Endothelial cell of umbilical vein (primary cell): ENCODE results near the gene RYR2. TPM values are rescaled to one million over a fixed set of nuclear protein-coding genes. Genes with fewer than 3 reads are reported as not detected.

Experiments used
- BruUV-seq: library from RNA; stranded (reverse); fragments of 400-500 nt; replicated peaks from 2 replicates; lab custom pipeline; 2021; lab: Mats Ljungman, UMichigan
- CTCF ChIA-PET: fragments of 300-600, 350-600 bp; sonication (Branson Sonifier 250); formaldehyde crosslinking; loops from one replicate; lab custom pipeline; 2021; ENCODE audit warnings: antibody characterized with exemption, inconsistent platforms; lab: Charles Lee
- POLR2A ChIA-PET: fragments of 300-600, 350-600 bp; sonication (Branson Sonifier 250); formaldehyde crosslinking; loops from one replicate; lab custom pipeline; 2021; ENCODE audit warnings: antibody characterized with exemption, inconsistent platforms; lab: Charles Lee
- DNase-seq: peaks from one replicate; pipeline ENCODE4 v3.0.0-alpha.2; 2011; ENCODE audit warnings: low read depth, low spot score
- FAIRE-seq: peaks from 2 replicates; lab custom pipeline; 2011; peaks lifted over from hg19 to GRCh38; lab: Jason Lieb, UNC
- H2AFZ ChIP-seq: 2 replicates; pipeline ENCODE4 v1.6.0; 2012; ENCODE audit warnings: low read depth, low read length, control low read depth, inconsistent platforms
- H3K27ac ChIP-seq: 2 replicates; pipeline ENCODE4 v1.5.1; 2011; ENCODE audit warnings: low read depth, mild to moderate bottlenecking, control low read depth, low read length, moderate library complexity; ENCODE audit not compliant: insufficient read depth
- H3K27me3 ChIP-seq, 2 experiments: 2 replicates each; pipeline versions ENCODE4 v1.6.0 to v1.6.1; 2011; ENCODE audit warnings: low read length in 2 of 2, mixed read lengths in 1 of 2; ENCODE audit not compliant: control insufficient read depth in 2 of 2, insufficient read depth in 2 of 2
- H3K36me3 ChIP-seq, 2 experiments: 2 replicates in 1 of 2; 3 replicates in 1 of 2; pipeline ENCODE4 v1.5.1; 2011; ENCODE audit warnings: low read length in 2 of 2, mild to moderate bottlenecking in 1 of 2, moderate library complexity in 1 of 2; ENCODE audit not compliant: control insufficient read depth in 2 of 2, insufficient read depth in 2 of 2; ENCODE audit errors: extremely low read depth in 1 of 2
- H3K4me1 ChIP-seq: 3 replicates; pipeline ENCODE4 v1.5.1; 2011; ENCODE audit warnings: mild to moderate bottlenecking, low read length; ENCODE audit not compliant: control insufficient read depth, insufficient read depth; ENCODE audit errors: extremely low read depth
- H3K4me2 ChIP-seq: 2 replicates; pipeline ENCODE4 v1.6.1; 2011; ENCODE audit warnings: low read length, control low read depth, mixed read lengths; ENCODE audit not compliant: insufficient read depth
- H3K4me3 ChIP-seq, 3 experiments: fragments of 200-600 bp in 1 of 3; sonication (generic), shearing (Covaris generic) in 1 of 3; replicated peaks in 1 of 3; 2 replicates each; pipeline ENCODE4 v1.5.1; 2011 to 2016; ENCODE audit warnings: control low read depth in 3 of 3, low read length in 3 of 3, mild to moderate bottlenecking in 2 of 3, inconsistent platforms in 1 of 3, low read depth in 1 of 3, moderate library complexity in 1 of 3; ENCODE audit not compliant: insufficient read depth in 1 of 3
- H3K79me2 ChIP-seq: 2 replicates; pipeline ENCODE4 v1.6.0; 2012; ENCODE audit warnings: low read length, inconsistent platforms; ENCODE audit not compliant: control insufficient read depth, insufficient read depth
- H3K9ac ChIP-seq: replicated peaks from 2 replicates; pipeline ENCODE3; 2011; ENCODE audit warnings: low read length, control low read depth; ENCODE audit not compliant: insufficient read depth; ENCODE audit errors: extremely low read depth
- H3K9me1 ChIP-seq: replicated peaks from 3 replicates; pipeline ENCODE4 v1.6.0; 2011; ENCODE audit warnings: mild to moderate bottlenecking, low read length; ENCODE audit not compliant: control insufficient read depth, insufficient read depth; ENCODE audit errors: extremely low read depth
- H3K9me3 ChIP-seq: replicated peaks from 2 replicates; pipeline ENCODE4 v1.5.1; 2012; ENCODE audit warnings: low read length, inconsistent platforms; ENCODE audit not compliant: control insufficient read depth, insufficient read depth
- H4K20me1 ChIP-seq: replicated peaks from 2 replicates; pipeline ENCODE3; 2011; ENCODE audit warnings: mild to moderate bottlenecking, low read length; ENCODE audit not compliant: control insufficient read depth, insufficient read depth; ENCODE audit errors: extremely low read depth
- EZH2 ChIP-seq: IDR thresholded peaks from 2 replicates; pipeline ENCODE4 v1.6.1; 2012; ENCODE audit warnings: borderline replicate concordance, low read depth, mild to moderate bottlenecking, moderate library complexity, low read length, inconsistent platforms; ENCODE audit not compliant: severe bottlenecking
- FOS ChIP-seq: IDR thresholded peaks from 2 replicates; pipeline ENCODE4 v1.6.1; 2011; ENCODE audit warnings: mild to moderate bottlenecking, low read length, moderate library complexity, borderline replicate concordance; ENCODE audit not compliant: insufficient read depth
- GATA2 ChIP-seq: IDR thresholded peaks from 2 replicates; pipeline ENCODE4 v1.7.0; 2011; ENCODE audit warnings: low read depth, mild to moderate bottlenecking, moderate library complexity, mixed read lengths, low read length; ENCODE audit not compliant: insufficient read length, insufficient read depth
- JUN ChIP-seq: IDR thresholded peaks from 2 replicates; pipeline ENCODE4 v1.6.1; 2011; ENCODE audit warnings: borderline replicate concordance, low read depth; ENCODE audit not compliant: insufficient read length, insufficient read depth
- MAX ChIP-seq: IDR thresholded peaks from 2 replicates; pipeline ENCODE4 v1.6.1; 2011; ENCODE audit not compliant: insufficient read depth, insufficient read length
- MYC ChIP-seq: IDR thresholded peaks from one replicate; pipeline ENCODE4 v1.6.1; 2011; ENCODE audit warnings: mild to moderate bottlenecking, low read depth, low read length
- POLR2A ChIP-seq: IDR thresholded peaks from 2 replicates; pipeline ENCODE4 v1.6.1; 2012; ENCODE audit warnings: low read depth, mild to moderate bottlenecking, control low read depth, low read length
- POLR2AphosphoS5 ChIP-seq: IDR thresholded peaks from 2 replicates; pipeline ENCODE4 v1.6.1; 2012; ENCODE audit warnings: low read depth, mild to moderate bottlenecking, control low read depth, low read length, moderate library complexity; ENCODE audit not compliant: insufficient read depth
- dilution Hi-C: fragments of 300-500 bp; cut with MboI; formaldehyde crosslinking; loops from one replicate; pipeline ENCODE4 v1.15.0; 2019; ENCODE audit warnings: low sequenced_read_pairs; ENCODE audit not compliant: extremely low pct_ligation_motif_present
- intact Hi-C: fragments of 100-400 bp; cut with micrococcal nuclease; formaldehyde crosslinking; loops from one replicate; pipeline ENCODE4 v1.10.0; 2022
- polyA plus RNA-seq, 4 experiments: library from polyadenylated mRNA; depleted of rRNA in 3 of 4; stranded (reverse) in 3 of 4; unstranded in 1 of 4; fragments of >200 nt; gene quantifications; 2 replicates each; pipeline versions ENCODE4 v1.2.1 to v1.2.3, GENCODE V29; 2011 to 2012; ENCODE audit warnings: missing spikeins in 1 of 4
- total RNA-seq: library from RNA; stranded (reverse); gene quantifications from 2 replicates; pipeline ENCODE4 v1.2.3, GENCODE V29; 2021
- TF ChIP-seq, protein P1 (sequence below), 2 donors: IDR thresholded peaks; 1 replicate in 1 of 2; 2 replicates in 1 of 2; pipeline ENCODE4 v1.5.1; 2011; ENCODE audit warnings: low read length in 2 of 2, mild to moderate bottlenecking in 2 of 2, moderate library complexity in 2 of 2, control low read depth in 1 of 2, inconsistent platforms in 1 of 2, low read depth in 1 of 2; ENCODE audit not compliant: insufficient read depth in 1 of 2; ENCODE audit errors: extremely low read depth in 1 of 2

Gene RYR2
- total and polyA plus RNA-seq, 2 donors (not counting 3 experiments of a cell fraction or from before 2014, with no cell fraction given), result not detected

- FAIRE-seq (no peak), DNase-seq (no peak)
- BruUV-seq, result no TSS peak
- intact Hi-C loops (loop anchor here (10.0 kb wide), 2 partner anchors 342 to 482 kb away; partner anchors contain the start of gene RYR2), dilution Hi-C loops (no loop called here)
- H3K9me1 ChIP-seq, result no peaks in the 10 kb centered on the region
- TF ChIP-seq, protein P1, sequence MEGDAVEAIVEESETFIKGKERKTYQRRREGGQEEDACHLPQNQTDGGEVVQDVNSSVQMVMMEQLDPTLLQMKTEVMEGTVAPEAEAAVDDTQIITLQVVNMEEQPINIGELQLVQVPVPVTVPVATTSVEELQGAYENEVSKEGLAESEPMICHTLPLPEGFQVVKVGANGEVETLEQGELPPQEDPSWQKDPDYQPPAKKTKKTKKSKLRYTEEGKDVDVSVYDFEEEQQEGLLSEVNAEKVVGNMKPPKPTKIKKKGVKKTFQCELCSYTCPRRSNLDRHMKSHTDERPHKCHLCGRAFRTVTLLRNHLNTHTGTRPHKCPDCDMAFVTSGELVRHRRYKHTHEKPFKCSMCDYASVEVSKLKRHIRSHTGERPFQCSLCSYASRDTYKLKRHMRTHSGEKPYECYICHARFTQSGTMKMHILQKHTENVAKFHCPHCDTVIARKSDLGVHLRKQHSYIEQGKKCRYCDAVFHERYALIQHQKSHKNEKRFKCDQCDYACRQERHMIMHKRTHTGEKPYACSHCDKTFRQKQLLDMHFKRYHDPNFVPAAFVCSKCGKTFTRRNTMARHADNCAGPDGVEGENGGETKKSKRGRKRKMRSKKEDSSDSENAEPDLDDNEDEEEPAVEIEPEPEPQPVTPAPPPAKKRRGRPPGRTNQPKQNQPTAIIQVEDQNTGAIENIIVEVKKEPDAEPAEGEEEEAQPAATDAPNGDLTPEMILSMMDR (IDR thresholded peaks at IDR 0.05; ENCODE audit: extremely low read depth in 1 of 2, insufficient read depth in 1 of 2, low read depth in 1 of 2, low read length in 2 of 2), result no peak
- TF ChIP-seq POLR2A (no peak), FOS (no peak), EZH2 (no peak), JUN (no peak), POLR2AphosphoS5 (no peak), MYC (no peak), MAX (no peak), GATA2 (no peak)
- H2AFZ ChIP-seq, result no peak overlapping the region
- no peaks in the 10 kb centered on the region for H4K20me1 ChIP-seq
- no peaks in the 10 kb centered on the region for H3K4me1 ChIP-seq
- no peak overlapping the region for H3K27ac ChIP-seq
- H3K4me3 ChIP-seq, result no peak overlapping the region
- H3K9me3 ChIP-seq, result no peaks in the 10 kb centered on the region
- no peak overlapping the region for H3K9ac ChIP-seq
- POLR2A ChIA-PET, result no interaction called here
- no peaks in the 10 kb centered on the region for H3K79me2 ChIP-seq
- no peaks in the 10 kb centered on the region for H3K27me3 ChIP-seq
- no peaks in the 10 kb centered on the region for H3K36me3 ChIP-seq
- CTCF ChIA-PET, result interaction anchor here (0.9 to 3.0 kb wide), 9 partner anchors 17 to 783 kb away, joined by 3 to 32 read pairs (median 5); partner anchors contain the start of gene HEATR1
- H3K4me2 ChIP-seq, result no peak overlapping the region
These were observed 345.1 kb downstream of the RYR2 start for GRCh38 chr1:237387144-237387505.
